GM23338 (cell line): ENCODE results near the gene MKKS. TPM values are rescaled to one million over a fixed set of nuclear protein-coding genes. Genes with fewer than 3 reads are reported as not detected.

ENCODE experiments used
- ATAC-seq: fragments of 200-7000 bp; cut with Tn5 transposase; 3 replicates; pipeline ENCODE4 v1.9.1; 2020
- DNase-seq: peaks from one replicate; pipeline ENCODE4 v3.0.0-alpha.2; 2015; ENCODE audit warnings: low spot score
- H2AFZ ChIP-seq: fragments of 200-600 bp; sonication (generic); 2 replicates; pipeline ENCODE4 v1.8.0; 2016; ENCODE audit warnings: antibody characterized with exemption, mild to moderate bottlenecking, moderate library complexity
- H3F3A ChIP-seq: fragments of 200-600 bp; sonication (generic); replicated peaks from 2 replicates; pipeline ENCODE4 v1.8.0; 2017; ENCODE audit warnings: antibody characterized with exemption, mixed run types, low read depth
- H3K27ac ChIP-seq: fragments of 200-600 bp; sonication (generic); 2 replicates; pipeline ENCODE4 v1.6.1; 2016; ENCODE audit warnings: low read depth
- H3K27me3 ChIP-seq: fragments of 200-600 bp; sonication (generic); 2 replicates; pipeline ENCODE4 v1.8.0; 2016; ENCODE audit warnings: mild to moderate bottlenecking, mixed run types, moderate library complexity; ENCODE audit not compliant: insufficient read depth
- H3K36me3 ChIP-seq: fragments of 200-600 bp; sonication (generic); 2 replicates; pipeline ENCODE4 v1.8.0; 2016; ENCODE audit warnings: mild to moderate bottlenecking; ENCODE audit not compliant: insufficient read depth
- H3K4me1 ChIP-seq: fragments of 200-600 bp; sonication (generic); 2 replicates; pipeline ENCODE4 v1.8.0; 2016; ENCODE audit warnings: mild to moderate bottlenecking, moderate library complexity; ENCODE audit not compliant: insufficient read depth
- H3K4me2 ChIP-seq: fragments of 200-600 bp; sonication (generic); 2 replicates; pipeline ENCODE4 v1.7.1; 2017; ENCODE audit warnings: mixed run types
- H3K4me3 ChIP-seq: fragments of 200-600 bp; sonication (generic); 2 replicates; pipeline ENCODE4 v1.6.1; 2016; ENCODE audit warnings: mixed run types
- H3K79me2 ChIP-seq: fragments of 200-600 bp; sonication (generic); replicated peaks from 2 replicates; pipeline ENCODE4 v1.8.0; 2017; ENCODE audit warnings: mild to moderate bottlenecking; ENCODE audit not compliant: insufficient read depth
- H3K9me2 ChIP-seq: fragments of 200-600 bp; sonication (generic); 2 replicates; pipeline ENCODE4 v1.8.0; 2017; ENCODE audit not compliant: insufficient read depth
- H4K20me1 ChIP-seq: fragments of 200-600 bp; sonication (generic); replicated peaks from 2 replicates; pipeline ENCODE4 v1.8.0; 2017; ENCODE audit warnings: mild to moderate bottlenecking; ENCODE audit not compliant: insufficient read depth
- H3K27ac Mint-ChIP-seq: 2 replicates; pipeline ENCODE4 v1.8.0; 2020; ENCODE audit warnings: inconsistent platforms, mild to moderate bottlenecking, moderate library complexity, mixed read lengths
- H3K27me3 Mint-ChIP-seq: 3 replicates; pipeline ENCODE4 v1.8.0; 2022; ENCODE audit warnings: low read depth, mild to moderate bottlenecking, moderate library complexity, mixed read lengths, inconsistent platforms; ENCODE audit not compliant: insufficient read depth, poor library complexity
- H3K36me3 Mint-ChIP-seq: 3 replicates; pipeline ENCODE4 v1.8.0; 2021; ENCODE audit warnings: low read depth, mild to moderate bottlenecking, inconsistent platforms, moderate library complexity, mixed read lengths
- H3K4me1 Mint-ChIP-seq: 3 replicates; pipeline ENCODE4 v1.8.0; 2020; ENCODE audit warnings: mild to moderate bottlenecking, inconsistent platforms, mixed read lengths
- H3K4me3 Mint-ChIP-seq: 3 replicates; pipeline ENCODE4 v1.8.0; 2021; ENCODE audit warnings: moderate library complexity, mild to moderate bottlenecking, inconsistent platforms, mixed read lengths
- H3K9me3 Mint-ChIP-seq: 3 replicates; pipeline ENCODE4 v1.8.0; 2020; ENCODE audit warnings: moderate library complexity, mild to moderate bottlenecking, inconsistent platforms, mixed read lengths
- CREB1 ChIP-seq: fragments of 250-450 bp; sonication (Bioruptor Pico); IDR thresholded peaks from 2 replicates; pipeline ENCODE4 v1.5.0; 2020; ENCODE audit warnings: low read depth, mild to moderate bottlenecking, moderate library complexity
- CTCF ChIP-seq, 2 experiments: fragments of 200-600 bp in 1 of 2; sonication (generic) in 1 of 2; conservative IDR thresholded peaks; 2 replicates each; pipeline versions ENCODE4 v1.5.1 to v1.6.1; 2016 to 2017; ENCODE audit warnings: antibody characterized with exemption in 2 of 2, low read depth in 2 of 2, mild to moderate bottlenecking in 2 of 2, moderate library complexity in 1 of 2
- EZH2 ChIP-seq: fragments of 200-600 bp; sonication (generic); IDR thresholded peaks from one replicate; pipeline ENCODE4 v1.8.0; 2017; ENCODE audit warnings: antibody characterized with exemption, mild to moderate bottlenecking, low read depth; ENCODE audit not compliant: unreplicated experiment
- EZH2phosphoT487 ChIP-seq: fragments of 200-600 bp; sonication (generic); IDR thresholded peaks from one replicate; pipeline ENCODE4 v1.8.1; 2018; ENCODE audit warnings: antibody characterized with exemption; ENCODE audit not compliant: unreplicated experiment
- JUNB ChIP-seq: IDR thresholded peaks from one replicate; pipeline ENCODE4 v1.6.1; 2016; ENCODE audit warnings: antibody characterized with exemption; ENCODE audit not compliant: unreplicated experiment
- NANOG ChIP-seq: IDR thresholded peaks from 2 replicates; pipeline ENCODE4 v1.6.1; 2016; ENCODE audit warnings: antibody characterized with exemption, borderline replicate concordance
- POLR2AphosphoS5 ChIP-seq: IDR thresholded peaks from 2 replicates; pipeline ENCODE4 v1.6.1; 2016; ENCODE audit warnings: antibody characterized with exemption, low read depth
- REST ChIP-seq: IDR thresholded peaks from one replicate; pipeline ENCODE4 v1.6.1; 2018; ENCODE audit warnings: antibody characterized with exemption; ENCODE audit not compliant: unreplicated experiment
- STAT1 ChIP-seq: IDR thresholded peaks from one replicate; pipeline ENCODE4 v1.6.1; 2016; ENCODE audit warnings: antibody characterized with exemption; ENCODE audit not compliant: unreplicated experiment
- ZNF114 ChIP-seq: fragments of 250-450 bp; sonication (Bioruptor Pico); IDR thresholded peaks from 2 replicates; pipeline ENCODE4 v1.5.0; 2020; ENCODE audit warnings: mild to moderate bottlenecking, moderate library complexity
- ZNF331 ChIP-seq: fragments of 250-450 bp; sonication (Bioruptor Pico); IDR thresholded peaks from 2 replicates; pipeline ENCODE4 v1.5.0; 2020; ENCODE audit warnings: low read depth, mild to moderate bottlenecking, moderate library complexity
- ZNF462 ChIP-seq: fragments of 250-450 bp; sonication (Bioruptor Pico); IDR thresholded peaks from 2 replicates; pipeline ENCODE4 v1.5.0; 2020; ENCODE audit warnings: mild to moderate bottlenecking, moderate library complexity
- polyA plus RNA-seq: library from polyadenylated mRNA; unstranded; fragments of >200 nt; fragmentation: Nextera tagmentation; extraction: Ambion mirVana; gene quantifications from 2 replicates; pipeline ENCODE4 v1.2.1, GENCODE V29; 2016
- total RNA-seq: library from RNA; depleted of rRNA; stranded (reverse); fragments of >200 nt; shearing (Covaris generic); gene quantifications from 2 replicates; pipeline ENCODE4 v1.2.3, GENCODE V29; 2014
- TF ChIP-seq, protein P1 (sequence below): IDR thresholded peaks from 2 replicates; pipeline ENCODE4 v1.6.1; 2016; ENCODE audit warnings: antibody characterized with exemption

The MKKS gene
- total and polyA plus RNA-seq, 2 experiments from 2014 or later: 13.4 to 16.7 TPM

DNA sequence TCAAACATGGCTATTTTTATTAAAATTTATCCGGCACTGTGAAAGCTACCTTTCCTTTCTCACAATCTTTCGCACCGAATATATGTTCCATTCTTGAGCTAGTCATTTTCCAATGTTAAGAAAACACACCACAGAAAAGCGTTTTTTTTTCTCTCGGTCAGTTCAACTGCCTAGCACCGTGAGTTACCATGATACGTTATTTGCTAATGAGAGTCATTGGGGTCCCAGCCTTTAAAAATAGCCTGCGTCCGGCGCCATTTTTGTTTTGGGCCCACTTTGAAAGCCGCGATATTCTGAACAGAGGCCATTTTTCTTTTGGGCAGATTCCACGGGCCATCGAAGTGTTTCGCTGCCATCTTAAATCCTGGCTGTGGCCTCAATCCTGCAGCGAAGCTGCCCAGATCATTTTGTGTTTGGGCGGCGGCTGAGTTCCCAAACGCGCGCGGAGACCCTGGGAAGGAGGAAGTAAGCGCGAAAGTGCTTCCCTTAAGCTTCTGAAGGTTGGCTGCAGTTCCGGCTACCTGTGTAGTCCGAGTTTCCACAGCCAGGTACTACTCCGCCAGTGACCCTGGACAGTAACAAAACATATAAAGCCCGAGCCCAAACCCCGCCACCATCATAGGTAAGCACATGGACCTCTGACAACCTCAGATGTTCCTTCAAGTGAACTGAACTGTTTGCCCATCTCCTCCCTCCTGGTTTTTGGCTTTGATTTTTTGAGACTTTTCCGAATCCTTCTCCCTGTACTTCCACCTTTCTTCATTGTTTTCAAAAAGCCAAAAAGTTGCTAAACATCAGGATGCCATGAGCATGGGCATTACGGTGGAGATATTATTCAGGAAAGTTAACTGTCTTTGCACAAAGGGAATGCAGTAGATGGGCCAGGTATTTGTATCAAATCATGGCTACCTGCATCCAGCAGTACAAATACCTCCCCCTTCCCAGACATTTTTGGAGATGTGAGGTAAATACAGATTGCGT is 1.1 kb upstream of the MKKS start, which contains the start of gene SLX4IP:
Gene SLX4IP (plus strand): TSS at position 474 of the 981 bp plus-strand sequence. CDS start 22,900 bp downstream, outside the sequence.
- no peak for TF ChIP-seq REST
- no peak for TF ChIP-seq CTCF (conservative IDR thresholded peaks at IDR 0.05; ENCODE audit: low read depth in 2 of 2)
- peak; percentile 88; the same call in 1 of the 2 replicates for TF ChIP-seq ZNF114 (CRISPR knock-in tag)
- TF ChIP-seq POLR2AphosphoS5: peak; percentile 66
- TF ChIP-seq ZNF462: no peak
- TF ChIP-seq NANOG: no peak
- no peak for TF ChIP-seq EZH2
- no peak for TF ChIP-seq EZH2phosphoT487
- no peak for TF ChIP-seq CREB1 (CRISPR knock-in tag)
- TF ChIP-seq JUNB: no peak
- no peak for TF ChIP-seq STAT1
- TF ChIP-seq, protein P1, sequence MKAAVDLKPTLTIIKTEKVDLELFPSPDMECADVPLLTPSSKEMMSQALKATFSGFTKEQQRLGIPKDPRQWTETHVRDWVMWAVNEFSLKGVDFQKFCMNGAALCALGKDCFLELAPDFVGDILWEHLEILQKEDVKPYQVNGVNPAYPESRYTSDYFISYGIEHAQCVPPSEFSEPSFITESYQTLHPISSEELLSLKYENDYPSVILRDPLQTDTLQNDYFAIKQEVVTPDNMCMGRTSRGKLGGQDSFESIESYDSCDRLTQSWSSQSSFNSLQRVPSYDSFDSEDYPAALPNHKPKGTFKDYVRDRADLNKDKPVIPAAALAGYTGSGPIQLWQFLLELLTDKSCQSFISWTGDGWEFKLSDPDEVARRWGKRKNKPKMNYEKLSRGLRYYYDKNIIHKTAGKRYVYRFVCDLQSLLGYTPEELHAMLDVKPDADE: peak; percentile 97
- no peak for TF ChIP-seq ZNF331 (CRISPR knock-in tag)
- peak; percentile 72 for ATAC-seq
- peak within 1 kb of the TSS; percentile 72; the same call in 1 of the 2 replicates for H2AFZ ChIP-seq

More for the DNA sequence above, 1.1 kb upstream of the MKKS start, which contains the start of gene SLX4IP:
- peak; percentile 97 for DNase-seq
- peak within 1 kb of the TSS; percentile 58 for H3K4me3 ChIP-seq
- peaks cover 10% of the 10 kb centered on the region for H3K4me1 ChIP-seq
- Mint-ChIP-seq H3K4me1 (peaks cover 19% of the 10 kb centered on the region), H3K27me3 (peaks cover 14% of the 10 kb centered on the region), H3K4me3 (peak within 1 kb of the TSS; percentile 94), H3K36me3 (peaks cover 10% of the 10 kb centered on the region; the same call in 1 of the 3 replicates), H3K9me3 (no peaks in the 10 kb centered on the region), H3K27ac (peak within 1 kb of the TSS; percentile 97)
- no peaks in the 10 kb centered on the region for H3F3A ChIP-seq
- 0 out of 2 replicates have a peak, but pooled peaks cover 4% of the 10 kb centered on the region for H3K36me3 ChIP-seq
- peak within 1 kb of the TSS; percentile 97 for H3K27ac ChIP-seq
- H4K20me1 ChIP-seq: no peaks in the 10 kb centered on the region; the same call in 1 of the 2 replicates
- no peaks in the 10 kb centered on the region for H3K9me2 ChIP-seq
- peaks cover 77% of the 10 kb centered on the region for H3K79me2 ChIP-seq
- H3K27me3 ChIP-seq: no peaks in the 10 kb centered on the region
- H3K4me2 ChIP-seq: peak within 1 kb of the TSS; percentile 79
